Choroid plexus epithelial cell (primary cell): ENCODE data around the gene MCF2L2.

Source experiments
- DNase-seq: peaks from one replicate; pipeline ENCODE4 v3.0.0-alpha.2; 2010; ENCODE audit warnings: low read depth
- H3K4me3 ChIP-seq: 2 replicates; pipeline ENCODE4 v1.5.1; 2011; ENCODE audit warnings: low read depth, mild to moderate bottlenecking, control low read depth, low read length, moderate library complexity
- CTCF ChIP-seq: conservative IDR thresholded peaks from 2 replicates; pipeline ENCODE4 v1.5.1; 2011; ENCODE audit warnings: low read depth, mild to moderate bottlenecking, control low read depth, inconsistent platforms, low read length, moderate library complexity

The MCF2L2 gene

GRCh38 chr3:183411216-183411922 lies 17.1 kb downstream of the MCF2L2 start:
- no peak overlapping the region for H3K4me3 ChIP-seq
- no peak for DNase-seq
- TF ChIP-seq CTCF: no peak

GRCh38 chr3:183410759-183411158 lies 17.7 kb downstream of the MCF2L2 start:
- no peak for DNase-seq
- TF ChIP-seq CTCF: no peak

GRCh38 chr3:183410280-183410679 lies 18.1 kb downstream of the MCF2L2 start:
- TF ChIP-seq CTCF: no peak
- DNase-seq: no peak
- H3K4me3 ChIP-seq: no peak overlapping the region

More at GRCh38 chr3:183410759-183411158, 17.7 kb downstream of the MCF2L2 start:
- no peak overlapping the region for H3K4me3 ChIP-seq

GRCh38 chr3:183409219-183409618 lies 19.2 kb downstream of the MCF2L2 start:
- no peak for DNase-seq
- no peak for TF ChIP-seq CTCF
- H3K4me3 ChIP-seq: no peak overlapping the region

- no peak for TF ChIP-seq CTCF
Observed at GRCh38 chr3:183401678-183402077, 26.7 kb downstream of the MCF2L2 start.

GRCh38 chr3:183400352-183400751 lies 28.1 kb downstream of the MCF2L2 start:
- no peak for TF ChIP-seq CTCF
- DNase-seq: no peak
- H3K4me3 ChIP-seq: no peak overlapping the region

More at GRCh38 chr3:183401678-183402077, 26.7 kb downstream of the MCF2L2 start:
- no peak overlapping the region for H3K4me3 ChIP-seq
- DNase-seq: no peak

- H3K4me3 ChIP-seq: no peak overlapping the region
- TF ChIP-seq CTCF: no peak
- DNase-seq: no peak
Observed at GRCh38 chr3:183396662-183397391, 31.6 kb downstream of the MCF2L2 start.
